ENCODE measurements around the gene EXOSC1.

The EXOSC1 gene
- long read RNA-seq, transcript EXOSC1-204 (8 exons, 923 nt): major isoform, 34 of 82 reads
- long read RNA-seq, transcript EXOSC1-211 (2 exons, 2,113 nt): minor isoform, 30 of 82 reads
- long read RNA-seq, transcript EXOSC1-202 (7 exons, 718 nt): minor isoform, 9 of 82 reads
- long read RNA-seq, partial matches to known transcripts: 1 of 82 reads
- long read RNA-seq, other reads (novel, unspliced or antisense): 8 of 82 reads

- Histone ChIP-seq H3K27me3 (ENCODE audit: insufficient read depth, poor library complexity, severe bottlenecking) (no peaks in the 10 kb centered on the region), H3K27ac (replicated peaks) (peak within 1 kb of the TSS; percentile 66), H3K4me3 (replicated peaks; ENCODE audit: insufficient read depth, low read length) (peak within 1 kb of the TSS; percentile 74)
- TF ChIP-seq POLR2AphosphoS5 (IDR thresholded peaks at IDR 0.05; ENCODE audit: low read depth) (peak; percentile 50; the same call in 1 of the 2 replicates), GABPA (IDR thresholded peaks at IDR 0.05; ENCODE audit: low read depth) (0 out of 2 replicates have a peak, but pooled peaks have one; percentile 32), SPI1 (IDR thresholded peaks at IDR 0.05; ENCODE audit: borderline replicate concordance, low read depth) (peak; percentile 77; the same call in 1 of the 2 replicates), CTCF (IDR thresholded peaks at IDR 0.05; ENCODE audit: insufficient read depth, low read length) (no peak)
- DNase-seq (ENCODE audit: low read depth in 1 of 2, low spot score in 1 of 2): peak; percentile 91 to 96
These were observed at the start of gene EXOSC1, which contains the start of gene ZDHHC16 for GRCh38 chr10:97445722-97446639. Gene EXOSC1, minus strand, starts transcription at chr10:97446006. Its CDS starts 21 bp downstream, at chr10:97445985. Gene ZDHHC16, plus strand, starts transcription at chr10:97446175. Its CDS starts 5,501 bp downstream, at chr10:97451676.

GRCh38 chr10:97494863-97495506 is 49.2 kb upstream of the EXOSC1 start:
- Histone ChIP-seq H3K27ac (replicated peaks) (no peak overlapping the region), H3K27me3 (ENCODE audit: insufficient read depth, poor library complexity, severe bottlenecking) (no peaks in the 10 kb centered on the region), H3K4me3 (replicated peaks; ENCODE audit: insufficient read depth, low read length) (no peak overlapping the region)
- TF ChIP-seq GABPA (IDR thresholded peaks at IDR 0.05; ENCODE audit: low read depth): no peak
- no peak for TF ChIP-seq POLR2AphosphoS5 (IDR thresholded peaks at IDR 0.05; ENCODE audit: low read depth)
- TF ChIP-seq SPI1 (IDR thresholded peaks at IDR 0.05; ENCODE audit: borderline replicate concordance, low read depth): no peak
- TF ChIP-seq CTCF (IDR thresholded peaks at IDR 0.05; ENCODE audit: insufficient read depth, low read length): no peak
- TF ChIP-seq REST (IDR thresholded peaks at IDR 0.05; ENCODE audit: insufficient replicate concordance, low read depth): no peak
- DNase-seq (ENCODE audit: low read depth in 1 of 2, low spot score in 1 of 2): no peak

- no peak for DNase-seq (ENCODE audit: low read depth in 1 of 2, low spot score in 1 of 2)
- no peaks in the 10 kb centered on the region for H3K27me3 ChIP-seq (ENCODE audit: insufficient read depth, poor library complexity, severe bottlenecking)
- no peak overlapping the region for H3K27ac ChIP-seq (replicated peaks)
- TF ChIP-seq SPI1 (IDR thresholded peaks at IDR 0.05; ENCODE audit: borderline replicate concordance, low read depth) (no peak), REST (IDR thresholded peaks at IDR 0.05; ENCODE audit: insufficient replicate concordance, low read depth) (no peak), GABPA (IDR thresholded peaks at IDR 0.05; ENCODE audit: low read depth) (no peak), POLR2AphosphoS5 (IDR thresholded peaks at IDR 0.05; ENCODE audit: low read depth) (no peak), CTCF (IDR thresholded peaks at IDR 0.05; ENCODE audit: insufficient read depth, low read length) (no peak)
- H3K4me3 ChIP-seq (replicated peaks; ENCODE audit: insufficient read depth, low read length): no peak overlapping the region
These were observed 48.3 kb upstream of the EXOSC1 start for GRCh38 chr10:97494151-97494550.

Data from HL-60 (cell line).